PC-9 (cell line): Measurements from ENCODE around the gene EED.

Experiments
- EZH2 ChIP-seq: fragments of 200-600 bp; sonication (generic); IDR thresholded peaks from 2 replicates; pipeline ENCODE4 v1.8.0; 2017; ENCODE audit warnings: antibody characterized with exemption, low read depth
- TF ChIP-seq, protein P1 (sequence below): fragments of 200-600 bp; sonication (generic); conservative IDR thresholded peaks from 2 replicates; pipeline ENCODE4 v1.6.1; 2017; ENCODE audit warnings: mixed run types, antibody characterized with exemption, mild to moderate bottlenecking, moderate library complexity

DNA sequence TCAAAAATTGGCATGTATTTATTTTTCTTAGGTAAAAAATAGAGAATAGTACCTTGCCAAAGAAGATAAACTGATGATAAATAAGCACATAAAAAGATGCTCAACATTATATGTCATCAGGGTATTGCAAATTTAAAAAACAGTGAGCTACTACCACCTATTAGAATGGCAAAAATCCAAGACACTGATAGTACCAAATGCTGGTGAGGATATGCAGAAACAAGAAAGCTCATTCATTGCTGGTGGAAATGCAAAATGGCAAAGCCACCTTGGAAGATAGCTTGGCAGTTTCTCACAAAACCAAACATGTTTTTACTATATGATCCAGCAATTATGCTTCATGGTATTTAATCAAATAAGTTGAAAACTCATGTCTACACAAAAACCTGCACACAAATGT lies 46.4 kb upstream of the EED start:
- TF ChIP-seq, protein P1, sequence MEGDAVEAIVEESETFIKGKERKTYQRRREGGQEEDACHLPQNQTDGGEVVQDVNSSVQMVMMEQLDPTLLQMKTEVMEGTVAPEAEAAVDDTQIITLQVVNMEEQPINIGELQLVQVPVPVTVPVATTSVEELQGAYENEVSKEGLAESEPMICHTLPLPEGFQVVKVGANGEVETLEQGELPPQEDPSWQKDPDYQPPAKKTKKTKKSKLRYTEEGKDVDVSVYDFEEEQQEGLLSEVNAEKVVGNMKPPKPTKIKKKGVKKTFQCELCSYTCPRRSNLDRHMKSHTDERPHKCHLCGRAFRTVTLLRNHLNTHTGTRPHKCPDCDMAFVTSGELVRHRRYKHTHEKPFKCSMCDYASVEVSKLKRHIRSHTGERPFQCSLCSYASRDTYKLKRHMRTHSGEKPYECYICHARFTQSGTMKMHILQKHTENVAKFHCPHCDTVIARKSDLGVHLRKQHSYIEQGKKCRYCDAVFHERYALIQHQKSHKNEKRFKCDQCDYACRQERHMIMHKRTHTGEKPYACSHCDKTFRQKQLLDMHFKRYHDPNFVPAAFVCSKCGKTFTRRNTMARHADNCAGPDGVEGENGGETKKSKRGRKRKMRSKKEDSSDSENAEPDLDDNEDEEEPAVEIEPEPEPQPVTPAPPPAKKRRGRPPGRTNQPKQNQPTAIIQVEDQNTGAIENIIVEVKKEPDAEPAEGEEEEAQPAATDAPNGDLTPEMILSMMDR: no peak
- TF ChIP-seq EZH2: no peak
